Fibroblast of peridontal ligament (primary cell): ENCODE results near the gene NLN.
A peak's percentile ranks its signal among the peaks of the same experiment; 100 is the strongest.
"Not testable (repeated sequence)": the region's sequence is repeated elsewhere in the genome, so short reads cannot be mapped to it uniquely, and the experiment has no call there.

Source experiments
- DNase-seq: peaks from one replicate; pipeline ENCODE4 v3.0.0-alpha.2; 2010; ENCODE audit errors: extremely low read depth

The NLN gene

DNA sequence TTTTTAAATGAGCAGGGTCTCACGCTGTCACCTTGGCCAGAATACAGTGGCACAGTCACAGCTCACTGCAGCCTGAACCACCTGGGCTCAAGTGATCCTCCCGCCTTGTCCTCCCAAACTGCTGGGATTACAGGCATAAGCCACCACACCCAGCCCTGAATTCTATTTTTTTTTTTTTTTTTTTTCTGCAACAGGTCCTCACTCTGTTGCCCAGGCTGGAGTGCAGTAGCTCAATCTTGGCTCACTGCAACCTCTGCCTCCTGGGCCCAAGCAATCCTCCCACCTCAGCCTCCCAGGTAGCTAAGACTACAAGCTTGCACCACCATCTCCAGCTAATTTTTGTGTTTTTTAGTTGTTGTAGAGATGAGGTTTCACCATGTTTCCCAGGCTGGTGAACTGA is 51.0 kb downstream of the NLN start:
- DNase-seq: not testable (repeated sequence)

GRCh38 chr5:65774346-65774745 is 52.3 kb downstream of the NLN start:
- DNase-seq: peak; percentile 78

- no peak for DNase-seq
Observed at GRCh38 chr5:65775476-65775875, 53.5 kb downstream of the NLN start.

GRCh38 chr5:65776441-65777141 is 54.6 kb downstream of the NLN start:
- peak; percentile 71 for DNase-seq

DNA sequence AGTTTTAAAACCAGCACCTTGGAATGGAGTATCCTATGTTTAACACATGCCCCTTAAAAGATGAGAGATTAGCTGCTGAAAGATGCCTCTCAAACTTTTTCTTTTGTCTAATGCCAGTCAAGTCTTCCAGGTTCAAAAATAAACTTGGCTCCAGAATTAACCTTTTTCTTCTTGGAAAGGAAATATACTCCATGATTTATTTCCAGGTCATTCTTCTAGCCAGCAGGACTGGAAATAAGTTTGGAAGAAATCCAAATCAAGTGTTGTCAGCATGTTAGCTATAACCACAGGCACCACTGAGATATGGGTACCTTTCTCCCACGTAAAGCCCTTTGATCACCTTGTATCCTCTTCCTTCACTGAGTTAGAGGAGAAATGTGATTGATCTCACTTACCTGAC is 56.1 kb downstream of the NLN start:
- no peak for DNase-seq

DNA sequence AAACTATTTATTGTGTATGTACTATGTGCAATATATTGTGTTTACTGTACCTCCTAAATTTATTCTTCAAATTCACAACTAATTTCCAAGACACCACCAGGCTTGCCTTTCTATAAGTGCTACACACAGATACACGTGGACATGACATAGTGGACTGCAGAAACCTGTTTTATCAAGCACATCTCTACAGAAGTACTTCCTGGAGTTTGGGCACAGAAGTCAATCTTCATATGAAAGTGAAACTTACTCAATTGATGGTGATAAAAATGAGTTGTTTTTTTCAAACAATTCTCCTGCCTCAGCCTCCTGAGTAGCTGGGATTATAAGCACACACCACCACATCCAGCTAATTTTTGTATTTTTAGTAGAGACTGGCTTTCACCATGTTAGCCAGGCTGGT is 57.6 kb downstream of the NLN start:
- no peak for DNase-seq

DNA sequence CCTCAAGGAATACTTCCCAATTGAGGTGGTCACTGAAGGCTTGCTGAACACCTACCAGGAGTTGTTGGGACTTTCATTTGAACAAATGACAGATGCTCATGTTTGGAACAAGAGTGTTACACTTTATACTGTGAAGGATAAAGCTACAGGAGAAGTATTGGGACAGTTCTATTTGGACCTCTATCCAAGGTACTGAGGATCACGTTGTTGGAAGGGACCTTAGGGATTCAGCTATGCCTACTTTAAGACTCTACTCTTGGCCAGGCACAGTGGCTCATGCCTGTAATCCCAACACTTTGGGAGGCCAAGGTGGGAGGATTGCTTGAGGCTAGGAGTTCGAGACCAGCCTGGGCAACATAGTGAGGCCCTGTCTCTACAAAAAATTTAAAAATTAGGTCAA is 66.3 kb downstream of the NLN start:
- DNase-seq: not testable (repeated sequence)

DNA sequence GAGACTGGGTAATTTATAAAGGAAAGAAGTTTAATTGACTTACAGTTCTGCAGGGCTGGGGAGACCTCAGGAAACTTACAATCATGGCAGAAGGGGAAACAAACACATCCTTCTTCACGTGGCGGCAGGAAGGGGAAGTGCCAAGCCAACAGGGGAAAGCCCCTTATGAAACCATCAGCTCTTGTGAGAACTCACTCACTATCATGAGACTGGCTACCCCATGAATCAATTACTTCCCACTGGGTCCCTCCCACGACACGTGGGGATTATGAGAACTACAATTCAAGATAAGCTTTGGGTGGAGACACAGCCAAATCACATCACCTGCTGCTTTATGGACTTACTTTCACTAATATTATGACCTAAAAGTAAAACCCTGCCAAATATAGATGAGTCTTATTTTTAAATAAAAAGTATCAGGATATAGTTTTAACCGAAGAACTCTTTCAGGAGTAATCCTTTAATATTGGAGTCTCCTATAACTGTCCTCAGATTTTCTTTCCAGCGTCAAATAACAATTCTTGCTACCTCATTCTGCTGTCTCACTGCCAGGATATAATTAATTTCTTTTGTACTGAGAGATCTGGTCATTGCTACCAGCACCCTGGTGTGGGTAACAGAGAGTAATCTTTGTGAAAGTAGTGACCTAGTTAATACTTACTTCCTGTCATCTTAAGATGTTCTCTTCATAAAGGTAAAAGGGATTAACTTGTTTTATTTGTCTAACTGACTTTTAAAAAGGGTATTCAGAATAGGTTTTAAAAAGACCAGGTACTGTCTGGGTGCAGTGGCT is 68.6 kb downstream of the NLN start:
- no peak for DNase-seq

DNA sequence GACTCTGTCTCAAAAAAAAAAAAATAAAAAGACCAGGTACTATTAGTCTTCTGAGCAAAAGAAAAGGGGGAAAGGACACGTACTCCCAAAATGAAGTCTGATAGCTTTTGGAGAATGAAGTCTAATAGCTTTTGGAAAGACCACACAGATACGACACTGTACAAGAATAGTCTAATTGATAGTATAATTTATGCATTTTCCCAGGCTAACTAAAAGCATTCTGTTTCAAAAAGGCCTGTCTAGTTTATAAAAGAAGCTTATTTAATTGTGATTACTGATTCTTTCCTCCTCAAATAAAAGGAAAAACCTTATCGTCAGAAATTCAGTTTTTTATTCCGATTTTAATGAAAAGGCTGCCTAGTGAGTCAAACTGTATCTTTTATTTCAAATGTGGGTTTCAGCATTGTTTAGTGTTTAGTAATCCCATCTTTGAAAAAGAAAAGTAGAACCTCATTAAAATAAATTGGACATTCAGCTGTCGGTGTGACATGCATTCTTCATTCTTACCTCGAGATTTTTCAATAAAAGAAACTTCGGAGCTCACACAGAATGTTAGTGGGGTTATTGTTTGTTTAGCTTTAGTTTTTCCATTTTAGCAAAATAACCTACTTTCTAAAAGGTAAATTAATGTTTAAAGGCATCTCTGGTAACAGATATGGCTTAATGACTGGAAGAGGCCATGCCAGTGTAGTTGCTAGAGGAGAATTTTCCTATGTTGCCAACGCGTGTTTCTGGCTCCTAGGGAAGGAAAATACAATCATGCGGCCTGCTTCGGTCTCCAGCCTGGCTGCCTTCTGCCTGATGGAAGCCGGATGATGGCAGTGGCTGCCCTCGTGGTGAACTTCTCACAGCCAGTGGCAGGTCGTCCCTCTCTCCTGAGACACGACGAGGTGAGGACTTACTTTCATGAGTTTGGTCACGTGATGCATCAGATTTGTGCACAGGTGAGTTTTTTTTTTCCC is 70.0 kb downstream of the NLN start:
- peak; percentile 54 for DNase-seq

- DNase-seq: peak; percentile 46
Observed at GRCh38 chr5:65796269-65796668, 74.3 kb downstream of the NLN start.

- no peak for DNase-seq
Observed at GRCh38 chr5:65796751-65797316, 74.8 kb downstream of the NLN start.

- no peak for DNase-seq
Observed at GRCh38 chr5:65797481-65797880, 75.5 kb downstream of the NLN start.

- DNase-seq: no peak
Observed at GRCh38 chr5:65799857-65800256, 77.9 kb downstream of the NLN start.

GRCh38 chr5:65800775-65801174 is 78.8 kb downstream of the NLN start:
- peak; percentile 34 for DNase-seq

GRCh38 chr5:65801352-65801783 is 79.4 kb downstream of the NLN start:
- DNase-seq: peak; percentile 79

GRCh38 chr5:65802080-65802479 is 80.1 kb downstream of the NLN start:
- DNase-seq: no peak

DNA sequence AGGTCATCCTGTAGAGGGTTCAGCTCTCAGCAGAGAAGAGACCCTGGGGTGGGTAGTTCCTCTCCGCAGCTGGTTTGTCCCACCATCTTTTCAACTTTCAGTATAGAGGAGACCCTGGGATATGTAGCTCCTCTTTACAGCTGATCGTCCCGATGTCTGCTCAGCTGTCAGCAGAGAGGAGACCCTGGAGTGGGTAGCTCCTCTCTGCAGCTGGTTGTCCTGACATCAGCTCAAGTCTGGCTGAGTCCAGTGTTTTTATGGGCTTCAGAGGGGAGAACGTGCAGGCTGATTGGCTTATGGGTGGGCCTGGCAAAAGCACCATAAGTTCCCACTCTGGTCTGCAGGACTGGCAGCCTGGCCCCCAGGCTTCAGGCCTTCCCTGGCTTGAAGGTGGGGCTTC is 80.8 kb downstream of the NLN start:
- DNase-seq: no peak

DNA sequence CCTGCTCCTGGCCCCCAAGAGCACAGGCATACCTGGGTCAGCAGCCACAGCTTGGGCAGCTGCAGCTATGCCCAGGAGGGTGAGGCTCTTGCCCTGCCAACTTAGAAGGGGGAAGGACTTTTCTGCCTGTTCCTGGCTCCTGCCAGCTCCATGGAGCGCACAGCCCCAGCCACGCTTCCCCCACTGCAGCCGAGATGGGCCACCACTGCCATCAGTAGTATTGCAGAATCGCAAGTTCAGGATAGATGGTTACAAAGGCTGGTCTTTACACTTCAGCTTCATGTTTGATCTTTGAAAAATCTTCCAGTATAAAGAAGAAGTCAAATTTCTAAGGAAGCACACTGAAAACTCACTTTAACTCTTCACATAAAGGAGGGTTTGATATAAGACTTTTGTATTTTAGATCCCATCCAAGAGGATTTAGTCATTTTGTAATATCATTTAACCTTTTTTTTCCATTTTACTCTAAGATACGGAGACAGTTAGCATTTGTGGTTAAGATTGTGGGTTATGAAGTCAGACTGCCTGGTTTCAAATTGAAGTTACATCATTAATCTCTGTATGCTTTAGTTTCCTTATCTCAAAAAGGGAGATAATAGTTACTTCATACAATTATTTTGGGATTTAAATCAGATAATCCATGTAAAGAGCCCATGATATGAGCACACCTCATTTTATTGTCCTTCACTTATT is 81.8 kb downstream of the NLN start:
- peak; percentile 65 for DNase-seq

DNA sequence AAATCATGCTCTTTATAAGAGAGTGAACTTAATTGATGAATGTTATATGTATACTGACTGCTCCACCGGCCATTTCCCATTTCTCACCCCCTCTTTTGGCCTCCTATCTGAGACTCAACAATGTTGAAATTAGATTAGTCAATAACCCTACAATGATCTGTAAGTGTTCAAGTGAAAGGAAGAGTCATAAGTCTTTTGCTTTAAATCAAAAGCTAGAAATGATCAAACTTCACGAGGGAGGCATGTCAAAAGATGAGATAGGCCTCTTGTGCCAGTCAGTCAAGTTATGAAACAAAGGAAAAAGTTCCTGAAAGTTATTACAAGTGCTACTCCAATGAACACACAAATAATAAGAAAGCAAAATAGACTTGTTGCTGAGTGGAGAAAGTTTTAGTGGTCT is 83.1 kb downstream of the NLN start:
- DNase-seq: no peak

DNA sequence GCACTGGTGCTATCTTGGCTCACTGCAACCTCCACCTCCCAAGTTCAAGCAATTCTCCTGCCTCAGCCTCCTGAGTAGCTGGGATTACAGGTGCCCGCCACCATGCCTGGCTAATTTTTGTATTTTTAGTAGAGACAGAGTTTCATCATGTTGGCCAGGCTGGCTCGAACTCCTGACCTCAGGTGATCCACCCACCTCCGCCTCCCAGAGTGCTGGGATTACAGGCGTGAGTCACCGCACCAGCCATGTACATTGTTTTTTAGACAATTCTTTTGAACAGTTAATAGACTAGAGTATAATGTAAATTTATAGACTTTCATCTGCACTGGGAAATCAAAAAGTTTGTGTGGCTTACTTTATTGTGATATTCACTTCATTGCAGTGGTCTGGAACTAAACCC is 85.5 kb downstream of the NLN start:
- not testable (repeated sequence) for DNase-seq

DNA sequence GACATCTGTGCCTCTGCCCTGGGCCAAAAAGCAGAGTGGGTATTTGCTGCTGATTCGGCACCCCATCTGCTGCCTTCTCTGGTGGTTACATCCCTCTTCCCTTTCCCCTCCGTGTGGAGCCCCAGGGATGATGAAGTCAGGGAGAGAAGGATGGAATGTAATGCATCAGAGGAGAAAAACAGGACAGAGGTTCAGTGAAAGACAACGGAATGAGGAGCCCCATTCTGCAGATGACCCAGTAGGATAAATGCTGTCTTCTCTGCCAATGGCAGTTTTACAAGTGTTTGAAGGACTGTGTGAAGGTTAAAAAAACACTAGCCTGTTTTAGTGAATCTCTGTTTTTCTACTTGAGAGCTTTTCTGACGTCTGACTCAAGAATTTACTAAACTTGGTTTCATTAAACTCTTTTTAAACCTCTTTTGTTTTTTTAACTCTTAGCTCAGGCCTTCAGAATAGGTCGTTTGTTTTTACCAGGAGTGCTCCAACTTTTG is 86.3 kb downstream of the NLN start:
- DNase-seq: peak; percentile 58
